ENCODE data around the gene HMGCS1. TPM values are rescaled to one million over a fixed set of nuclear protein-coding genes. Genes with fewer than 3 reads are reported as not detected.
A peak's percentile ranks its signal among the peaks of the same experiment; 100 is the strongest.
"Not testable (repeated sequence)": the region's sequence is repeated elsewhere in the genome, so short reads cannot be mapped to it uniquely, and the experiment has no call there.

The HMGCS1 gene
- total and polyA plus RNA-seq, 5 experiments from 2014 or later, result 4.0 to 36.5 (median 11.6) TPM

DNA sequence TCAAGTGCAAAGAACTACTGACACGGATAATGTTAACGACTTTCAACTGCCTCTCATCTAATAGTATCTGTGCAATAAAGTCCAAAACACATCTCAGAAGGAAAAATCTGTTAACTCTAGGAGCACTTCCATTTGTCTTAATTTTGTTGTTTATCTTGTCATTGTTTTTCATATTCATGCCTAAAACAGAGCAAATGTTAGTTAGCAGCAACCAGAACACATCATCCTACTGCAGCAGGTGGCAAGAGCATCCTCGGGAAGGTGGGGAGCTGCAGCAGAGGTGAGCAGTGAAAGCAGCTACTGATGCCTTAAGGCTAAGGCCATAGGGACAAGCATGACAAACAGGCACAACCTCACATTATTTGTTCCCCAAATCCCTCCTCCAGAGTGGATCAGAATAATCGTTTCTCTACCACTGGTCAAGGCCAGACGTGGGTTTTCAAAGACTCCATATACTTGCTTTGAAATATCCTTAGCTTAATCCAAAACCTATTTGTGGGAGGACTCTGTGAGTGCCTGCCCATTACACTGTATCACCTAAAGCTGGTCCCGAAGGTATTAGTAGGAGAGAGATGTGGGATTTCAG lies 1.0 kb downstream of the HMGCS1 start:
- H3K4me3 Mint-ChIP-seq, result peak overlapping the region; percentile 90 to 99 (median 97)

DNA sequence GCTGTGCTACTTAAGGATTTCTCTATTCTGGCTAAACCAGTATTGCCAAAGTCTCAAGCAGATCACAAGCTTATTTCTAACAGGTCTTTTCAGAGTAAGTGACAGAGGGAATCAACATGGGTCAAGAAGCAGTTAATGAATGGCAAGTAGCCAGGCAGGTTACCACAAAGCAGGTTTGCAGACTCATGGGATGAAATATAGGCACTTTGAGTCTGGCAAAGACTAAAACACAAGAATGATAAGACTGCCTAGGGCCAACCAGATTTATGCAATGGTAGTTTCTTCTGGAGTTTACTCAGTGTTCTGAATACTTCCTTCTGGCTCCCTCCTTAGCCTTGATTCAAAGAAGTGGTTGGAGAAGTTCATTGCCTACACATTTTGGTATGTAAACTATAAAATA lies 3.6 kb downstream of the HMGCS1 start:
- DNase-seq, result no peak
- Mint-ChIP-seq H3K27me3 (peaks cover 0 to 2% (median 0%) of the 10 kb centered on the region in 5 donors), H3K36me3 (peaks cover 0 to 4% (median 0%) of the 10 kb centered on the region in 3 donors), H3K27ac (peak overlapping the region in 1 of 10 donors; percentile 86), H3K4me1 (peaks cover 24 to 53% (median 39%) of the 10 kb centered on the region in 4 donors), H3K9me3 (peaks cover 0 to 2% (median 0%) of the 10 kb centered on the region in 9 donors), H3K4me3 (no peak overlapping the region)
- ATAC-seq, result no peak
- POLR2A ChIA-PET, result no interaction called here

More for the DNA sequence above, 1.0 kb downstream of the HMGCS1 start:
- peaks cover 0 to 2% (median 0%) of the 10 kb centered on the region in 5 donors for H3K27me3 Mint-ChIP-seq
- H3K27ac Mint-ChIP-seq, result peak overlapping the region; percentile 16 to 99 (median 96)
- peaks cover 0 to under 1% (median 0%) of the 10 kb centered on the region in 3 donors for H3K36me3 Mint-ChIP-seq
- POLR2A ChIA-PET, result interaction anchor here (0.9 to 3.4 kb wide), 11 partner anchors 84 to 322 kb away, joined by 5 to 85 read pairs (median 12); partner anchors contain the start of genes NNT, TMEM267 and ZNF131
- peaks cover 0 to 3% (median 0%) of the 10 kb centered on the region in 9 donors for H3K9me3 Mint-ChIP-seq
- peaks cover 22 to 40% (median 34%) of the 10 kb centered on the region in 4 donors for H3K4me1 Mint-ChIP-seq
- ATAC-seq, result no peak
- no peak for DNase-seq

DNA sequence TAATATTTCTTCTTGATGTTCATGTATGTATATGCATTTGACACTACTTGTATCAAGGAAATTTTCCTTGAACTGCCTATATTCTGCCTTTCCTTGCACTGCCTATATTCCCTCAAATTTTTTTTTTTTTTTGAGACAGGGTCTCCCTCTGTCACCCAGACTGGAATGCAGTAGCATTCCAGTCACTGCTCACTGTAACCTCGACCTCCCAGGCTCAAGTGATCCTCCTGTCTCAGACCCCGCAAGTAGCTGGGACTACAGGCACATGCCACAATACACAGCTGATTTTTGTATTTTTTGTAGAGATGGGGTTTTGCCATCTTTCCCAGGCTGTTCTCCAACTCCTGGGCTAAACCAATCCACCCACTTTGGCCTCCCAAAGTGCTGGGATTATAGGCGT lies 4.1 kb downstream of the HMGCS1 start:
- POLR2A ChIA-PET, result no interaction called here
- Mint-ChIP-seq H3K4me3 (no peak overlapping the region), H3K4me1 (peaks cover 24 to 58% (median 42%) of the 10 kb centered on the region in 4 donors), H3K27ac (peak overlapping the region in 2 of 10 donors; percentile 80 to 86), H3K36me3 (peaks cover 0 to 5% (median 0%) of the 10 kb centered on the region in 3 donors), H3K9me3 (no peaks in the 10 kb centered on the region), H3K27me3 (peaks cover 0 to 2% (median 0%) of the 10 kb centered on the region in 5 donors)
- ATAC-seq (no peak), DNase-seq (no peak)

DNA sequence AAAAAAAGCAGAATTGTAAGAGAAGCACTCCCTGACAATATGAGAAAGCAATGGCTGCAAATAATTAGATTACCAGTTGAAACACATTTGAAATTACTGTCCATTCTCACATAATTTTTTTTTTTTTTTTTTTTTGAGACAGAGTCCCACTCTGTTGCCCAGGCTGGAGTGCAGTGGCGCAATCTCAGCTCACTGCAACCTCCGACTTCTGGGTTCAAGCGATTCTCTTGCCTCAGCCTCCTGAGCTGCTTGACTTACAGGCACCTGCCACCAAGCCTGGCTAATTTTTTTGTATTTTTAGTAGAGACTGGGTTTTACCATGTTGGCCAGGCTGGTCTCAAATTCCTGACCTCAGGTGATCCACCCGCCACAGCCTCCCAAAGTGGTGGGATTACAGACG lies 6.3 kb downstream of the HMGCS1 start:
- H3K4me3 Mint-ChIP-seq, H3K9me3 Mint-ChIP-seq, DNase-seq, ATAC-seq, H3K27me3 Mint-ChIP-seq: not testable (repeated sequence)
- peaks cover 0 to 14% (median 3%) of the 10 kb centered on the region in 3 donors for H3K36me3 Mint-ChIP-seq
- H3K4me1 Mint-ChIP-seq, result peaks cover 12 to 56% (median 39%) of the 10 kb centered on the region in 4 donors
- H3K27ac Mint-ChIP-seq, result peak overlapping the region in 1 of 10 donors; percentile 62
- POLR2A ChIA-PET, result interaction anchor here (1.5 kb wide), 1 partner anchor 177 kb away, joined by 6 read pairs; the partner anchor contains the start of gene TMEM267

DNA sequence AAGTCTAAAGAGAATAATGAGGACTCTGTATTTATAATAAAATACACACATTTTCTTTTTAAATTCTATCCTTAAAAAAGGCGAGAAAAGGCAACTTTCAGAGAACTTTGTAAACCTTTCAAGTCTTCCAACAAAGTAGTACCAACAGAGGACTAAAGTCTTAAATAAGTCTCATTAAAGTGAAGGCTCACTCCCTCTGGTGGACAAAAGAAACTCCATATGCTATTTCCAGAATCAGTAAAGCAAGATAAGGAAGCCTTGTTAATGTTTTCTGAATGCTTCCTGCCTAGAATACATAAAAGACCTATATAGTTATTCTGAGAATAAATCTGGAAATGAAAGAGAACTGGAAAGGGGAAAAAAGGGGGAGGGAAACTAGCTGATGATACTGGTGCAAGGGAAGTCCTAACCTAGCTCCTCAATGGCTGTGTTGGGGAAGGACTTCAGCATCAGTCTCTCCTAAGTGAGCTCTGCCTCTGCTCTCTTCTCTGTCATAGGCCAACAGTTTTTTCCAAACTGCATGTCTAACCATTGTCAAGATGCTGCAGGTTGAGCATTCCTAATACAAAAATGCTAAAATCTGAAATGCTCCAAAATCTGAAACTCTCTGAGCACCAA lies 7.2 kb downstream of the HMGCS1 start:
- ATAC-seq (peak; percentile 77 to 85), DNase-seq (peak in 4 of 10 donors; percentile 24 to 58 (median 51))
- H3K27ac Mint-ChIP-seq, result peak overlapping the region in 3 of 10 donors; percentile 26 to 68 (median 34)
- no peak overlapping the region for H3K4me3 Mint-ChIP-seq
- H3K27me3 Mint-ChIP-seq, result no peaks in the 10 kb centered on the region
- H3K9me3 Mint-ChIP-seq, result no peaks in the 10 kb centered on the region
- H3K4me1 Mint-ChIP-seq, result peaks cover 15 to 53% (median 41%) of the 10 kb centered on the region in 4 donors
- H3K36me3 Mint-ChIP-seq, result peaks cover 0 to 14% (median 3%) of the 10 kb centered on the region in 3 donors
- POLR2A ChIA-PET, result interaction anchor here (1.1 to 1.5 kb wide), 2 partner anchors 178 to 394 kb away, joined by 4 to 6 read pairs; partner anchors contain the start of gene TMEM267

DNA sequence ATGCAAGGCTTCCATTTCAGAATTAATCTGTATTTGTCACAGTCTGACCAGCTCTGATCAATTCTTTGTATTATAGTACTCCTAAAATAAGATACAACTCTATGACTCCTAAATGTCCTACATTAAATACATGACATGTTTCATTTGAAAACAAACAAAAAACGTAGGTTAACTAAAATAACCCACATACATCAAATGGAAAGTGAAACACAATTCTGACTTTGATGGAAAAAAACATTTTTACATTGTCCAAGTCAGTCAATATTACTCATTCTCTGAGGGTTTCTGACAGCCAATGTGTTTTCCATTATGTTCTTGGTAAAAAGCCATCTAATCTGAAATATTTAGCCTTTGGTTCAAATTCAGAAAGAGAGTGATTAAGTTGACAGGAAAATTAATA lies 8.7 kb downstream of the HMGCS1 start:
- Mint-ChIP-seq H3K36me3 (peaks cover 0 to 24% (median 8%) of the 10 kb centered on the region in 3 donors), H3K27me3 (no peaks in the 10 kb centered on the region), H3K9me3 (no peaks in the 10 kb centered on the region), H3K4me1 (peaks cover 17 to 49% (median 41%) of the 10 kb centered on the region in 4 donors), H3K4me3 (no peak overlapping the region), H3K27ac (no peak overlapping the region)
- ATAC-seq (no peak), DNase-seq (no peak)
- POLR2A ChIA-PET, result no interaction called here

DNA sequence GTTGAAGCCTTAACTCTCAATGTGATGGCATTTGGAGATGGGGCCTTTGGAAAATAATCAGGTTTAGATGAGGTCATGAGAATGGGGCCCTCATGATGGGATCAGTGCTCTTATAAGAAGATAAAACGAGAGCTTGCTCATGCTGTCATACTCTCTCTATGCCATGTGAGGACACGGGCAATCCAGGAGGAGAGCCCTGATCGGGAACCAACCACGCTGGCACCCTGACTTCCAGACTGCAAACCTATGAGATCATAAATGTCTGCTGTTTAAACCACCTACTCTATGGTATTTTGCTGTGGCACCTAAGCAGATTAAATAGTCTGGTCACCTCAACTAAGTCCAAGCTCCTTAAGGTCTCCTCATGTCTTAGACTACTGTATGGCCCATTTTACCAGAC lies 10.0 kb downstream of the HMGCS1 start:
- DNase-seq, result no peak
- H3K4me3 Mint-ChIP-seq, result no peak overlapping the region
- POLR2A ChIA-PET, result no interaction called here
- H3K27ac Mint-ChIP-seq, result no peak overlapping the region
- ATAC-seq, result no peak
- peaks cover 0 to 33% (median 15%) of the 10 kb centered on the region in 3 donors for H3K36me3 Mint-ChIP-seq
- no peaks in the 10 kb centered on the region for H3K27me3 Mint-ChIP-seq
- no peaks in the 10 kb centered on the region for H3K9me3 Mint-ChIP-seq
- H3K4me1 Mint-ChIP-seq, result peaks cover 15 to 41% (median 37%) of the 10 kb centered on the region in 4 donors

DNA sequence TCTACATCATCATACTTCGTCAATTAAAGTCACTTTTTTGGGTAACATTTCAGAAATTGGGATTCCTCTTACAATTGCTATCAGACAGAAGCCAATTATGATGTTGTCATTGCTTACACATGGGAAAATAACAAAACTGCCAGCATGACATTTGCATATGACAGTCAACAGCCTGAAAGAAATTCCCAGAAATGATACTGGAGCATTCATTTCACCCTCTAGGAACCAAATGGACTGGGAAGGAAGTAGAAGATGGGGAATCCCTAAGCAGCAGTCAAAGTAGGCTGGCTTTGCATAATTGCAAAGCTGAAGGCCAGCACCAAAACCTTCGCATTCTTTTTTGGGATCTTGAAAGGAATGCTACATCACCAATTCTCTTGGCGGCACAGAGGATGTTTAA lies 10.7 kb downstream of the HMGCS1 start:
- H3K9me3 Mint-ChIP-seq, result no peaks in the 10 kb centered on the region
- no peaks in the 10 kb centered on the region for H3K27me3 Mint-ChIP-seq
- ATAC-seq, result no peak
- peaks cover 15 to 41% (median 37%) of the 10 kb centered on the region in 4 donors for H3K4me1 Mint-ChIP-seq
- H3K4me3 Mint-ChIP-seq, result no peak overlapping the region
- H3K36me3 Mint-ChIP-seq, result peaks cover 0 to 40% (median 20%) of the 10 kb centered on the region in 3 donors
- POLR2A ChIA-PET, result no interaction called here
- peak overlapping the region in 2 of 10 donors; percentile 7 to 23 for H3K27ac Mint-ChIP-seq
- no peak for DNase-seq

DNA sequence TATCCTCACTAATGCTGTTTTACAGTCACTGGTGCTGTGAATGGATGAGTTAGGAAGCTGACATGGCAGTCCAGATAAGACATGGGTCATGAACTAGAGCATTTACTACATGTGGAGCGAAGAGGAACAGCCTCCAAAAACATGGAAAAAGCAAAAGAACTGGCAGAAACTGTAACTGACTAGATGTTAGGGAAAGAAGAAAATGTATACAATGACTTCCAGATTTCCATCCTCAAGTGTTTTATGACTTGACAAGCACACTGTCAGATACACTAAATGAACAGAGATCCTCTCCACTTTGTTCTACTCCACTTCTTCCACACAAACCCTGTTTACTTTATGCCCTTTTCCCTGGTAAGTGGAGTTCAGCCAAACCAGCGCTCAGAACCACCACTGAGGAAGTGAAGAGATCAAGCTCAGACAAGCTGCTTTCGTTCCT lies 11.5 kb downstream of the HMGCS1 start:
- Mint-ChIP-seq H3K27ac (no peak overlapping the region), H3K9me3 (no peaks in the 10 kb centered on the region), H3K27me3 (no peaks in the 10 kb centered on the region), H3K4me3 (no peak overlapping the region), H3K36me3 (peaks cover 2 to 46% (median 27%) of the 10 kb centered on the region in 3 donors), H3K4me1 (peaks cover 15 to 41% (median 36%) of the 10 kb centered on the region in 4 donors)
- POLR2A ChIA-PET, result no interaction called here
- no peak for DNase-seq
- no peak for ATAC-seq

DNA sequence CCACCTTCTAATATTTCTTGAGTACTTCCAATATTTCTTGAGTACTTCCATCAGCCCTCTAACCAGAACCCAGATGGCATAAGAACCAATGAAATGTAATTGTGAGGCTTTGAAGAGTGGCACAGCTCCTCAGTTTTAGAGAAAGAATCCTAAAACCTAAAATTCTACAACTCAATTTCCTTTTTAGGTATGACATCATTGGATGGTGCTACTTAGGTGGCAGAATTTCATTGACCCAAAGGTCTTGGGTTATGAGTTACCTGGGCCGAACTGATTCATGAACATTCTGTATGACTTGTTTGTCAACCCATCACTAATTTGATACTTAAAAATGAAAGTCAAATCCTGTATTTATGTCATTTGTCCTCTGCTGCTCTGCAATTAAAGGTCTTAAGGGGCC lies 13.1 kb downstream of the HMGCS1 start:
- POLR2A ChIA-PET, result no interaction called here
- H3K27ac Mint-ChIP-seq, result peak overlapping the region in 1 of 10 donors; percentile 73
- H3K4me1 Mint-ChIP-seq, result peaks cover 14 to 36% (median 30%) of the 10 kb centered on the region in 4 donors
- H3K27me3 Mint-ChIP-seq, result no peaks in the 10 kb centered on the region
- no peaks in the 10 kb centered on the region for H3K9me3 Mint-ChIP-seq
- H3K4me3 Mint-ChIP-seq, result no peak overlapping the region
- peaks cover 7 to 58% (median 33%) of the 10 kb centered on the region in 3 donors for H3K36me3 Mint-ChIP-seq
- ATAC-seq, result no peak
- no peak for DNase-seq

DNA sequence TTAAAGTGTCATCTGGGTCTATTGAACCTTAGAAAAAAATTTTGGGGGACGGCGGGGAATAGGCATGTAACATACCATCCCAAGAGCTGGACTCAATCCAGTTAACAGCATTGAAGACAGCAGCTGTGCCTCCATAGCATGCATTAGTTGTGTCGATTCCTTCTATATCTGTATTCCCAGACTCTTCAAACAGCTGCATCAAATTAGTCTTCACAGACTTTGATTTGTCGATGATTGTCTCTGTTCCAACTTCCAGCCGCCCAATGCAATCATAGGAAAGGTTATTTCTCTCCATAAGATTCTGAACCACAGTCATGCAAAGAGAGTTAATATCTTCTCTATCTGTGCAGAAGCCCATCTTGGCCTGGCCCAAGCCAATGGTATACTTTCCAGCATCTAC lies 14.8 kb downstream of the HMGCS1 start:
- H3K9me3 Mint-ChIP-seq, result no peaks in the 10 kb centered on the region

DNA sequence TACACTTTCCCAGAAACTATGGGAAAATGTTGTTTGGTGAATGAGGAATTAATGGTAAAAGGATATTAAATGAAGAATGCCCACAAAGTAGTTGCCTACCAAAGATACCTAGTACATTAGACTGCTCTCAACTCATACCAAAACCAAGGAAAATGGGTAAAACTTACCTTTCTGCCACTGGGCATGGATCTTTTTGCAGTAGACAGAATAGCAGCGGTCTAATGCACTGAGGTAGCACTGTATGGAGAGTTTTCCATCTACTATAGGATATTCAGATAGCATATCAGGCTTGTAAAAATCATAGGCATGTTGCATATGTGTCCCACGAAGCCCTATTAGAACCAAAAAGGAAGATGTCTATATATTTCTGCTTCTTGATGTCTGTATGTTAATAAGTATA lies 16.4 kb downstream of the HMGCS1 start:
- Mint-ChIP-seq H3K27me3 (no peaks in the 10 kb centered on the region), H3K27ac (no peak overlapping the region), H3K4me3 (no peak overlapping the region), H3K36me3 (peaks cover 7 to 77% (median 49%) of the 10 kb centered on the region in 3 donors), H3K4me1 (peaks cover 4 to 13% (median 9%) of the 10 kb centered on the region in 4 donors), H3K9me3 (no peaks in the 10 kb centered on the region)
- DNase-seq, result no peak
- ATAC-seq, result no peak
- POLR2A ChIA-PET, result interaction anchor here (0.6 kb wide), 1 partner anchor 14 kb away, joined by 4 read pairs; no protein-coding TSS in a partner anchor

More for the DNA sequence above, 14.8 kb downstream of the HMGCS1 start:
- peak overlapping the region in 1 of 10 donors; percentile 67 for H3K27ac Mint-ChIP-seq
- ATAC-seq, result no peak
- H3K4me3 Mint-ChIP-seq, result no peak overlapping the region
- POLR2A ChIA-PET, result no interaction called here
- H3K36me3 Mint-ChIP-seq, result peaks cover 7 to 70% (median 42%) of the 10 kb centered on the region in 3 donors
- H3K4me1 Mint-ChIP-seq, result peaks cover 15 to 25% (median 18%) of the 10 kb centered on the region in 4 donors
- DNase-seq, result no peak
- H3K27me3 Mint-ChIP-seq, result no peaks in the 10 kb centered on the region

DNA sequence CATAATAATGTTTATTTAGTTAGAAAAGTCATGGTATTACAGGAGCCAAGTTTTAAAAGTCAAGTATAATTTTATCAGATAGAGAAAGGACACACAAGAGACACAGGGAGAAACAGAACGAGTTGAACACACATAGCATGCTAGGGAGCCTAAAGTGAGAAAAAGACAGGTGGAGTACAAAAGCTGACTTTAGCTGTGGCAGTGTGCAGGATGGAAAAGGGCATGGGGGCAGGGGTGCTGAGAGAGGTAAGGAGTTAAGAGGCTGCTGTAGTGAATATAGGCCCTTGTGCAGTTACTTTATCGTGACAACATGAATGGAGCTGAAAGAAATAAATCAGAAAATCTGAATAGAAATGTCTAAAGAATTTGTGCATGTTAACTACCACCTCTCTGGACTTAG lies 18.0 kb downstream of the HMGCS1 start:
- Mint-ChIP-seq H3K27me3 (no peaks in the 10 kb centered on the region), H3K4me1 (peaks cover 0 to 2% (median under 1%) of the 10 kb centered on the region in 4 donors), H3K27ac (peak overlapping the region in 1 of 10 donors; percentile 44), H3K9me3 (no peaks in the 10 kb centered on the region), H3K4me3 (no peak overlapping the region), H3K36me3 (peaks cover 7 to 85% (median 56%) of the 10 kb centered on the region in 3 donors)
- ATAC-seq, result no peak
- no peak for DNase-seq
- POLR2A ChIA-PET, result interaction anchor here (0.5 kb wide), 1 partner anchor 279 kb away, joined by 3 read pairs; no protein-coding TSS in a partner anchor

All from naive thymus-derived CD8-positive, alpha-beta T cell (primary cell).